Upper lobe of left lung (tissue), 6 donors: Measurements from ENCODE around the gene IPO5. TPM values are rescaled to one million over a fixed set of nuclear protein-coding genes. Genes with fewer than 3 reads are reported as not detected.

Experiments
- ATAC-seq, 2 donors: fragments of 200-7000 bp; cut with Tn5 transposase; one replicate each; pipeline ENCODE4 v1.9.1; 2022; ENCODE audit warnings: mild to moderate bottlenecking in 2 of 2, moderate library complexity in 2 of 2; ENCODE audit not compliant: low FRiP score in 2 of 2
- DNase-seq, 2 donors: peaks; one replicate each; pipeline ENCODE4 v3.0.0-alpha.2; 2019 to 2020
- H3K27ac ChIP-seq, 4 donors: fragments of 200-600 bp; sonication (generic); one replicate each; pipeline ENCODE4 v1.5.1; 2016 to 2019
- H3K27me3 ChIP-seq, 4 donors: fragments of 200-600 bp; sonication (generic); one replicate each; pipeline ENCODE4 v1.5.1; 2017 to 2019
- H3K36me3 ChIP-seq, 4 donors: fragments of 200-600 bp; sonication (generic); one replicate each; pipeline ENCODE4 v1.5.1; 2016 to 2019
- H3K4me1 ChIP-seq, 4 donors: fragments of 200-600 bp; sonication (generic); one replicate each; pipeline ENCODE4 v1.5.1; 2018 to 2019
- H3K4me3 ChIP-seq, 4 donors: fragments of 200-600 bp; sonication (generic); one replicate each; pipeline ENCODE4 v1.5.1; 2017 to 2019; ENCODE audit warnings: mild to moderate bottlenecking in 2 of 4, moderate library complexity in 1 of 4
- H3K9me3 ChIP-seq, 4 donors: fragments of 200-600 bp; sonication (generic); one replicate each; pipeline ENCODE4 v1.5.1; 2018 to 2019
- EP300 ChIP-seq, 4 donors: sonication (generic); formaldehyde crosslinking; IDR thresholded peaks; one replicate each; pipeline ENCODE4 v1.5.1; 2017; ENCODE audit warnings: antibody characterized with exemption in 4 of 4, control low read depth in 2 of 4
- POLR2A ChIP-seq, 4 donors: fragments of 450-650 bp; IDR thresholded peaks; one replicate each; pipeline ENCODE4 v1.5.1; 2016 to 2017; ENCODE audit warnings: antibody characterized with exemption in 4 of 4, mild to moderate bottlenecking in 2 of 4
- POLR2AphosphoS5 ChIP-seq, 2 donors: sonication (generic); formaldehyde crosslinking; IDR thresholded peaks; one replicate each; pipeline ENCODE4 v1.5.1; 2017; ENCODE audit warnings: antibody characterized with exemption in 2 of 2
- WGBS, 2 donors: methylation state at CpG; one replicate each; pipeline ENCODE4 v1.1.5; 2017 to 2018; 5-methylcytosine and 5-hydroxymethylcytosine counted together
- total RNA-seq, 6 donors: library from RNA; depleted of rRNA in 4 of 6; stranded (reverse); fragments of >200 nt in 4 of 6; gene quantifications; one replicate each; pipeline versions ENCODE4 v1.1.0 to v1.2.1, GENCODE V29; 2016 to 2021
- TF ChIP-seq, protein P1 (sequence below), 6 experiments: fragments of 450-650 bp in 4 of 6; fragments of 200-600 bp in 2 of 6; sonication (generic) in 2 of 6; IDR thresholded peaks; one replicate each; pipeline ENCODE4 v1.5.1; 2016 to 2019; ENCODE audit warnings: antibody characterized with exemption in 6 of 6
- donor health status: DM: no; HTN: no; CAD: no; lungs with moderate emphysema.
- donor health status: DM: no; HTN: yes; CAD: no; lungs with severe emphysema.

Gene IPO5
- total RNA-seq, 6 donors from 2014 or later: 35.8 to 127 (median 75.6) TPM

GRCh38 chr13:97932036-97932435 lies 21.4 kb upstream of the IPO5 start:
- 58 to 79% methylated on average over 5 of the region's 5 CpGs for WGBS, 2 donors
- H3K27ac ChIP-seq: no peak overlapping the region
- H3K9me3 ChIP-seq: no peaks in the 10 kb centered on the region
- TF ChIP-seq EP300 (IDR thresholded peaks at IDR 0.05) (no peak), POLR2A (IDR thresholded peaks at IDR 0.05) (no peak), POLR2AphosphoS5 (IDR thresholded peaks at IDR 0.05) (no peak)
- TF ChIP-seq, protein P1, sequence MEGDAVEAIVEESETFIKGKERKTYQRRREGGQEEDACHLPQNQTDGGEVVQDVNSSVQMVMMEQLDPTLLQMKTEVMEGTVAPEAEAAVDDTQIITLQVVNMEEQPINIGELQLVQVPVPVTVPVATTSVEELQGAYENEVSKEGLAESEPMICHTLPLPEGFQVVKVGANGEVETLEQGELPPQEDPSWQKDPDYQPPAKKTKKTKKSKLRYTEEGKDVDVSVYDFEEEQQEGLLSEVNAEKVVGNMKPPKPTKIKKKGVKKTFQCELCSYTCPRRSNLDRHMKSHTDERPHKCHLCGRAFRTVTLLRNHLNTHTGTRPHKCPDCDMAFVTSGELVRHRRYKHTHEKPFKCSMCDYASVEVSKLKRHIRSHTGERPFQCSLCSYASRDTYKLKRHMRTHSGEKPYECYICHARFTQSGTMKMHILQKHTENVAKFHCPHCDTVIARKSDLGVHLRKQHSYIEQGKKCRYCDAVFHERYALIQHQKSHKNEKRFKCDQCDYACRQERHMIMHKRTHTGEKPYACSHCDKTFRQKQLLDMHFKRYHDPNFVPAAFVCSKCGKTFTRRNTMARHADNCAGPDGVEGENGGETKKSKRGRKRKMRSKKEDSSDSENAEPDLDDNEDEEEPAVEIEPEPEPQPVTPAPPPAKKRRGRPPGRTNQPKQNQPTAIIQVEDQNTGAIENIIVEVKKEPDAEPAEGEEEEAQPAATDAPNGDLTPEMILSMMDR (IDR thresholded peaks at IDR 0.05): no peak
- no peaks in the 10 kb centered on the region for H3K4me1 ChIP-seq
- DNase-seq (no peak), ATAC-seq (no peak)
- no peaks in the 10 kb centered on the region for H3K27me3 ChIP-seq
- no peaks in the 10 kb centered on the region for H3K36me3 ChIP-seq
- no peak overlapping the region for H3K4me3 ChIP-seq

- no peaks in the 10 kb centered on the region for H3K36me3 ChIP-seq
- no peaks in the 10 kb centered on the region for H3K27me3 ChIP-seq
- no peaks in the 10 kb centered on the region for H3K9me3 ChIP-seq
- no peak overlapping the region for H3K27ac ChIP-seq
- TF ChIP-seq POLR2A (IDR thresholded peaks at IDR 0.05) (no peak), EP300 (IDR thresholded peaks at IDR 0.05) (no peak), POLR2AphosphoS5 (IDR thresholded peaks at IDR 0.05) (no peak)
- TF ChIP-seq, protein P1 (IDR thresholded peaks at IDR 0.05): no peak
- H3K4me1 ChIP-seq: no peaks in the 10 kb centered on the region
- 82 to 88% methylated on average over 5 of the region's 5 CpGs for WGBS, 2 donors
- DNase-seq: no peak
- H3K4me3 ChIP-seq: no peak overlapping the region
- ATAC-seq: no peak
Observed at GRCh38 chr13:97932647-97933046, 20.8 kb upstream of the IPO5 start.

GRCh38 chr13:97933776-97934175 lies 19.7 kb upstream of the IPO5 start:
- ATAC-seq: no peak
- no peak overlapping the region for H3K4me3 ChIP-seq
- H3K27me3 ChIP-seq: no peaks in the 10 kb centered on the region
- H3K9me3 ChIP-seq: no peaks in the 10 kb centered on the region
- no peaks in the 10 kb centered on the region for H3K36me3 ChIP-seq
- no peak for DNase-seq
- no peak overlapping the region for H3K27ac ChIP-seq
- no peaks in the 10 kb centered on the region for H3K4me1 ChIP-seq
- TF ChIP-seq EP300 (IDR thresholded peaks at IDR 0.05) (no peak), POLR2AphosphoS5 (IDR thresholded peaks at IDR 0.05) (no peak), POLR2A (IDR thresholded peaks at IDR 0.05) (no peak)
- TF ChIP-seq, protein P1 (IDR thresholded peaks at IDR 0.05): no peak

- Histone ChIP-seq H3K27me3 (no peaks in the 10 kb centered on the region), H3K36me3 (no peaks in the 10 kb centered on the region), H3K9me3 (no peaks in the 10 kb centered on the region), H3K4me1 (no peaks in the 10 kb centered on the region), H3K4me3 (no peak overlapping the region), H3K27ac (no peak overlapping the region)
- TF ChIP-seq, protein P1 (IDR thresholded peaks at IDR 0.05): no peak
- TF ChIP-seq EP300 (IDR thresholded peaks at IDR 0.05) (no peak), POLR2A (IDR thresholded peaks at IDR 0.05) (no peak), POLR2AphosphoS5 (IDR thresholded peaks at IDR 0.05) (no peak)
- DNase-seq (no peak), ATAC-seq (no peak)
- 44 to 59% methylated on average over 5 of the region's 5 CpGs for WGBS, 2 donors
Observed at GRCh38 chr13:97934590-97934989, 18.9 kb upstream of the IPO5 start.

DNA sequence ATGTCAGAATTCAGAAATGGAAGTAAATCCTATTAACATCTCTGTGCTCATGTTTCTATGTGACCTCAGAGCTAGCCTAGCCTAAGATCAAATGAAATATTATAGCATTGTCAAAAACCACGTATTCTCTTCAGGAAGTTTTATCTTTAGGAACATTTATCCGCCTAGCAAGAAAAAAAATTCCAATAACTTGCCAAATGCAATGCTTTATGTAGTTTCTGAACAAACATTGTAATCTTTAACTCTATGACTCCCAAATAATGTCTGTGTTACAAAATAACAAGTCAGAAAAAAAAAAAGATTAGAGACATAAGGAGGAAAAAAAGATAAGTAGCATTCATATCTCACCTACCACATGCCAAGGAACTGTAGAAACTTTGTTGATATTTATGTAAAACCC lies 18.4 kb upstream of the IPO5 start:
- H3K4me1 ChIP-seq: no peaks in the 10 kb centered on the region
- 52 to 59% methylated on average over 2 of the region's 2 CpGs for WGBS, 2 donors
- TF ChIP-seq, protein P1 (IDR thresholded peaks at IDR 0.05): no peak
- TF ChIP-seq EP300 (IDR thresholded peaks at IDR 0.05) (no peak), POLR2A (IDR thresholded peaks at IDR 0.05) (no peak), POLR2AphosphoS5 (IDR thresholded peaks at IDR 0.05) (no peak)
- no peak overlapping the region for H3K4me3 ChIP-seq
- ATAC-seq (no peak), DNase-seq (no peak)
- H3K27me3 ChIP-seq: no peaks in the 10 kb centered on the region
- H3K9me3 ChIP-seq: no peaks in the 10 kb centered on the region
- no peaks in the 10 kb centered on the region for H3K36me3 ChIP-seq
- no peak overlapping the region for H3K27ac ChIP-seq
